Erythroblast (primary cell): ENCODE measurements around the gene NCL.
"Not testable (repeated sequence)": the region's sequence is repeated elsewhere in the genome, so short reads cannot be mapped to it uniquely, and the experiment has no call there.

Experiments
- DNase-seq, 2 experiments: peaks; one replicate each; lab custom pipeline; 2025; lab: John Stamatoyannopoulos, UW
- GATA1 ChIP-seq: IDR thresholded peaks from 2 replicates; pipeline ENCODE4 v1.6.1; 2011; ENCODE audit warnings: low read depth, mild to moderate bottlenecking, control low read depth, low read length, moderate library complexity
- POLR2A ChIP-seq: IDR thresholded peaks from 2 replicates; pipeline ENCODE4 v1.6.1; 2011; ENCODE audit warnings: mild to moderate bottlenecking, low read length

Gene NCL

GRCh38 chr2:231480781-231481180, 16.5 kb upstream of the NCL start:
- TF ChIP-seq GATA1 (no peak), POLR2A (no peak)
- DNase-seq, result no peak

GRCh38 chr2:231479455-231479854, 15.2 kb upstream of the NCL start:
- TF ChIP-seq POLR2A (no peak), GATA1 (no peak)
- DNase-seq, result no peak

GRCh38 chr2:231476920-231477319, 12.6 kb upstream of the NCL start:
- TF ChIP-seq GATA1 (no peak), POLR2A (no peak)
- no peak for DNase-seq

GRCh38 chr2:231475965-231476364, 11.7 kb upstream of the NCL start:
- DNase-seq, result no peak
- TF ChIP-seq GATA1 (no peak), POLR2A (no peak)

GRCh38 chr2:231472816-231473215, 8.5 kb upstream of the NCL start:
- no peak for TF ChIP-seq POLR2A
- TF ChIP-seq GATA1, result no peak
- DNase-seq, result no peak

GRCh38 chr2:231470246-231470900, 6.1 kb upstream of the NCL start:
- DNase-seq, result no peak
- TF ChIP-seq GATA1 (no peak), POLR2A (no peak)

- TF ChIP-seq GATA1 (no peak), POLR2A (no peak)
- peak; percentile 45 for DNase-seq
Measured at GRCh38 chr2:231469583-231469950, 5.3 kb upstream of the NCL start.

GRCh38 chr2:231467613-231468530, 3.6 kb upstream of the NCL start:
- no peak for TF ChIP-seq GATA1
- TF ChIP-seq POLR2A, result no peak
- DNase-seq, result no peak

- DNase-seq, result no peak
Measured at GRCh38 chr2:231467016-231467545, 2.8 kb upstream of the NCL start.

GRCh38 chr2:231464576-231465540, 574 bp upstream of the NCL start:
- TF ChIP-seq POLR2A (peak; percentile 86), GATA1 (no peak)
- DNase-seq, result peak; percentile 98 to 99

More at GRCh38 chr2:231467016-231467545, 2.8 kb upstream of the NCL start:
- TF ChIP-seq POLR2A (no peak), GATA1 (no peak)

- TF ChIP-seq POLR2A (no peak), GATA1 (no peak)
- peak in 1 of 2 experiments; percentile 41 for DNase-seq
Measured at GRCh38 chr2:231462729-231463465, 1.4 kb downstream of the NCL start.

- TF ChIP-seq GATA1 (no peak), POLR2A (no peak)
- no peak for DNase-seq
Measured at GRCh38 chr2:231461516-231461971, 2.7 kb downstream of the NCL start.

GRCh38 chr2:231460841-231461240, 3.4 kb downstream of the NCL start:
- DNase-seq, result not testable (repeated sequence)
